ENCODE results near the gene RXFP3.

Gene RXFP3

GRCh38 chr5:33984178-33984577 lies 48.0 kb downstream of the RXFP3 start:
- DNase-seq = no peak

GRCh38 chr5:33984671-33985124 lies 48.5 kb downstream of the RXFP3 start, which contains the start of gene SLC45A2:
Gene SLC45A2 (minus strand): TSS chr5:33984693. CDS start chr5:33984583, 110 bp downstream.
- DNase-seq = no peak

- DNase-seq = no peak
These were observed 49.3 kb downstream of the RXFP3 start for GRCh38 chr5:33985447-33985846.

All from HCEC 1CT (cell line).